Kidney (tissue), 14 donors: ENCODE data around the gene PIGU. TPM values are rescaled to one million over a fixed set of nuclear protein-coding genes. Genes with fewer than 3 reads are reported as not detected.

ENCODE experiments used
- DNase-seq, 5 donors: peaks; one replicate each; pipeline ENCODE4 v3.0.0-alpha.2; 2013 to 2020
- FAIRE-seq: peaks from 2 replicates; lab custom pipeline; 2012; peaks lifted over from hg19 to GRCh38; lab: Jason Lieb, UNC
- H3K27ac ChIP-seq, 2 donors: one replicate each; pipeline ENCODE4 v1.7.0; 2013; ENCODE audit warnings: low read depth in 2 of 2, low read length in 2 of 2, inconsistent platforms in 1 of 2
- H3K27me3 ChIP-seq: one replicate; pipeline ENCODE4 v1.7.1; 2013; ENCODE audit warnings: low read length, inconsistent platforms; ENCODE audit not compliant: control insufficient read depth, insufficient read depth
- H3K36me3 ChIP-seq, 3 donors: one replicate each; pipeline versions ENCODE4 v1.7.0 to v1.7.1; 2013; ENCODE audit warnings: low read length in 3 of 3, control low read depth in 1 of 3, inconsistent platforms in 1 of 3; ENCODE audit not compliant: insufficient read depth in 3 of 3, control insufficient read depth in 2 of 3
- H3K4me1 ChIP-seq, 3 donors: one replicate each; pipeline versions ENCODE4 v1.7.0 to v1.7.1; 2013; ENCODE audit warnings: low read length in 3 of 3, inconsistent platforms in 1 of 3, low read depth in 1 of 3; ENCODE audit not compliant: control insufficient read depth in 2 of 3, insufficient read depth in 2 of 3
- H3K4me3 ChIP-seq, 3 donors: one replicate each; pipeline versions ENCODE4 v1.7.0 to v1.8.1; 2013; ENCODE audit warnings: low read length in 3 of 3, control low read depth in 1 of 3, inconsistent platforms in 1 of 3
- H3K9ac ChIP-seq, 3 donors: one replicate each; pipeline versions ENCODE4 v1.7.0 to v1.7.1; 2013; ENCODE audit warnings: low read length in 3 of 3, control low read depth in 1 of 3, inconsistent platforms in 1 of 3
- H3K9me3 ChIP-seq, 3 donors: one replicate each; pipeline versions ENCODE4 v1.7.0 to v1.7.1; 2013; ENCODE audit warnings: low read length in 3 of 3, control low read depth in 1 of 3, inconsistent platforms in 1 of 3; ENCODE audit not compliant: control insufficient read depth in 2 of 3, insufficient read depth in 1 of 3
- CTCF ChIP-seq: IDR thresholded peaks from 3 replicates; pipeline ENCODE4 v1.5.1; 2012; ENCODE audit warnings: mild to moderate bottlenecking, moderate library complexity, borderline replicate concordance; ENCODE audit not compliant: insufficient read depth; ENCODE audit errors: extremely low read depth
- intact Hi-C: fragments of 100-400 bp; cut with DNase I; formaldehyde crosslinking; loops from one replicate; pipeline ENCODE4 v1.11.1; 2022
- polyA plus RNA-seq: library from polyadenylated mRNA; stranded (reverse); fragments of 350-450 nt; fragmentation: Illumina TruSeq; extraction: RNeasy Lipid Tissue Mini Kit (QIAGEN cat#74804); gene quantifications from one replicate; pipeline ENCODE4 v1.2.3, GENCODE V29; 2014; ENCODE audit warnings: low read depth, low replicate concordance; ENCODE audit not compliant: insufficient read depth
- total RNA-seq: library from RNA; stranded (reverse); fragmentation: NEBNext Ultra II Directional; extraction: Animal tissue kit (Norgen Biotek cat#: 25700); gene quantifications from one replicate; pipeline ENCODE4 v1.2.1, GENCODE V29; 2021
- donor health status: control.
- donor health status: control.
- donor health status: control.
- donor health status: control.
- donor health status: control.
- donor health status: DM: yes; HTN: yes; CAD: no.
- donor health status: Normal renal cell carcinoma (clear cell type).

Gene PIGU
- total and polyA plus RNA-seq, 2 donors from 2014 or later: 15.9 to 42.0 TPM

DNA sequence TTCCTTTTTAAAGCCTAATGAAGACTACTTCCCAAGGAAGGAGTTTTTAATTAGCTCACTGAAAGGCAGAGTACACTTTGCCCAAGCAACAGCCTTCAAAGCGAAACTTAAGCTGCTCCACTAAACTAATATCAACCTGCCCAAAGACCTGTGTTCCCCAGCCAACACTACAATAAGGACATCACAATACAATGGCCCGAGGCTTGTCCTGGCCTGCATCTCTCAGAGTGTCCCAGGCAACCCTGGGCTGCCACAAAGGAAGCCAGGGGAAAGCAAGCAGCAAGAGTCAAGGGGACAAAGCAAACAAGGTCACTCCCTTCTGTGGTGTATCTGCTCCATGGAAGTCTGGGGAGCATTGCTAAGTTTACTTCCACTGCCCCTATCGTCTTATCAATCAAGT lies 52.3 kb downstream of the PIGU start:
- Histone ChIP-seq H3K9me3 (no peaks in the 10 kb centered on the region), H3K4me1 (no peaks in the 10 kb centered on the region), H3K9ac (no peak overlapping the region), H3K36me3 (peaks cover 0 to 2% (median 0%) of the 10 kb centered on the region in 3 donors), H3K4me3 (no peak overlapping the region), H3K27ac (no peak overlapping the region), H3K27me3 (no peaks in the 10 kb centered on the region)
- no peak for TF ChIP-seq CTCF
- DNase-seq: no peak
- intact Hi-C loops: no loop called here
- no peak for FAIRE-seq

DNA sequence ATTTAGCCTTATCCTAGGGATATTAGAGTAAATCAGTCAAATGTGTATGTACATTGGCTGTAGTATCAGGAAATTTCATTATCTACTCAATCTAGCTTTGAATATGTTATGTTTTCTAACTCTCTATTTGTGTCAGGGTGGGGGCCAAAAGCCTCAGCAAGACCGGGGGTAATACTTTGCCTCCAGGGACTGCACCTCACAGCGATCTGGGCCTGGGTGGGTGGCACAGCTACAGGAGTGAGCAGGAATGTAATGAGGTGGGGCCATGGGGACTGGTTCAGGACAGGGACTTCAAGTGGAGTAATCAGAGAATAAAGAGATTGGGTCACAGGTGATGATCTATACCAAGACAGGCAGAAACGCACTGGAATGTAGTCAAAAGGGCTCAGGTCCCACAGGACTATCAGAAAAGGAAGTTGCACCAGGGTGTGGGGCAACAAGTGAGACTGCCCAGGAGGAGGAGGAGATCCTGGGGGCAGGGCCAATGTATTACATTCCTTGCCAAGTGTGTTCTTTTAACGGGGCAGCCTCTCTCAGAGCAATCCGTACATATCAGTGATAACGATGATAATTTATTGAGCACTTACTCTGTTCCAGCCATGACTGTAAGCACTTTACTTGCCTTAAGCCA lies 54.0 kb downstream of the PIGU start:
- intact Hi-C loops: no loop called here
- DNase-seq (no peak), FAIRE-seq (no peak)

GRCh38 chr20:34621383-34622367 lies 55.2 kb downstream of the PIGU start:
- H3K27ac ChIP-seq: no peak overlapping the region
- no peaks in the 10 kb centered on the region for H3K4me1 ChIP-seq
- intact Hi-C loops: no loop called here
- H3K27me3 ChIP-seq: no peaks in the 10 kb centered on the region
- no peaks in the 10 kb centered on the region for H3K9me3 ChIP-seq
- TF ChIP-seq CTCF: no peak
- no peak overlapping the region for H3K9ac ChIP-seq
- DNase-seq (no peak), FAIRE-seq (no peak)
- H3K4me3 ChIP-seq: no peak overlapping the region
- peaks cover 0 to 2% (median 0%) of the 10 kb centered on the region in 3 donors for H3K36me3 ChIP-seq

More for the DNA sequence above, 54.0 kb downstream of the PIGU start:
- Histone ChIP-seq H3K9me3 (no peaks in the 10 kb centered on the region), H3K27ac (no peak overlapping the region), H3K4me3 (no peak overlapping the region), H3K36me3 (peaks cover 0 to 2% (median 0%) of the 10 kb centered on the region in 3 donors), H3K9ac (no peak overlapping the region), H3K27me3 (no peaks in the 10 kb centered on the region), H3K4me1 (no peaks in the 10 kb centered on the region)
- TF ChIP-seq CTCF: no peak
